HL-60 (cell line): ENCODE results near the gene MED7.

Experiments used
- DNase-seq, 2 experiments: peaks; one replicate each; pipeline ENCODE4 v3.0.0-alpha.2; 2010 to 2020; ENCODE audit warnings: low read depth in 1 of 2, low spot score in 1 of 2
- H3K27ac ChIP-seq: fragments of 250-450 bp; sonication (Bioruptor Pico); replicated peaks from 2 replicates; pipeline ENCODE4 v1.5.1; 2020; ENCODE audit warnings: mild to moderate bottlenecking, moderate library complexity
- H3K27me3 ChIP-seq: fragments of 250-450 bp; sonication (Bioruptor Pico); 2 replicates; pipeline ENCODE4 v1.5.1; 2021; ENCODE audit warnings: mild to moderate bottlenecking, moderate library complexity; ENCODE audit not compliant: insufficient read depth, poor library complexity, severe bottlenecking
- H3K4me3 ChIP-seq: replicated peaks from 2 replicates; pipeline ENCODE4 v1.5.1; 2011; ENCODE audit warnings: mild to moderate bottlenecking, control low read depth, low read length; ENCODE audit not compliant: insufficient read depth
- CTCF ChIP-seq: IDR thresholded peaks from one replicate; pipeline ENCODE4 v1.5.1; 2011; ENCODE audit warnings: low read length, control low read depth, inconsistent platforms; ENCODE audit not compliant: insufficient read depth
- GABPA ChIP-seq: IDR thresholded peaks from 2 replicates; pipeline ENCODE4 v1.6.1; 2012; ENCODE audit warnings: low read depth
- POLR2AphosphoS5 ChIP-seq: IDR thresholded peaks from 2 replicates; pipeline ENCODE4 v1.6.1; 2012; ENCODE audit warnings: low read depth
- REST ChIP-seq: IDR thresholded peaks from 2 replicates; pipeline ENCODE4 v1.6.1; 2012; ENCODE audit warnings: low read depth; ENCODE audit not compliant: insufficient replicate concordance
- SPI1 ChIP-seq: IDR thresholded peaks from 2 replicates; pipeline ENCODE4 v1.6.1; 2012; ENCODE audit warnings: low read depth, mild to moderate bottlenecking, borderline replicate concordance

The MED7 gene

GRCh38 chr5:157182143-157182757 is 39.6 kb upstream of the MED7 start:
- no peak overlapping the region for H3K27ac ChIP-seq
- H3K4me3 ChIP-seq, result no peak overlapping the region
- DNase-seq, result no peak
- TF ChIP-seq SPI1 (no peak), REST (no peak)
- H3K27me3 ChIP-seq, result peaks cover 25% of the 10 kb centered on the region

- Histone ChIP-seq H3K27ac (no peak within 1 kb of the TSS), H3K27me3 (peaks cover 25% of the 10 kb centered on the region), H3K4me3 (no peak within 1 kb of the TSS)
- no peak for TF ChIP-seq CTCF
- no peak for TF ChIP-seq POLR2AphosphoS5
- no peak for TF ChIP-seq SPI1
- no peak for TF ChIP-seq GABPA
- TF ChIP-seq REST, result no peak
- DNase-seq, result no peak
Observed at GRCh38 chr5:157180374-157181264, 38.0 kb upstream of the MED7 start, which contains the start of gene ITK. Gene ITK, plus strand, starts transcription at chr5:157180840. Its CDS starts 138 bp downstream, at chr5:157180978.

GRCh38 chr5:157178966-157179365 is 36.3 kb upstream of the MED7 start:
- no peak overlapping the region for H3K27ac ChIP-seq
- DNase-seq, result no peak
- H3K27me3 ChIP-seq, result peaks cover 25% of the 10 kb centered on the region
- TF ChIP-seq REST (no peak), CTCF (no peak), SPI1 (no peak), GABPA (no peak), POLR2AphosphoS5 (no peak)
- H3K4me3 ChIP-seq, result no peak overlapping the region
